GM12878 (cell line): ENCODE results near the gene VPS54. TPM values are rescaled to one million over a fixed set of nuclear protein-coding genes. Genes with fewer than 3 reads are reported as not detected.

Experiments used
- CBFB ChIP-seq: IDR thresholded peaks from 2 replicates; pipeline ENCODE4 v1.6.1; 2016; ENCODE audit warnings: antibody characterized with exemption, low read depth
- CBX5 ChIP-seq: sonication (generic); IDR thresholded peaks from 2 replicates; pipeline ENCODE4 v1.6.1; 2016; ENCODE audit warnings: low read depth, moderate library complexity, mild to moderate bottlenecking, inconsistent platforms
- CHD4 ChIP-seq: fragments of 200-600 bp; sonication (generic); IDR thresholded peaks from 2 replicates; pipeline ENCODE4 v1.6.1; 2016; ENCODE audit warnings: mild to moderate bottlenecking
- E4F1 ChIP-seq: fragments of 450-650 bp; IDR thresholded peaks from 2 replicates; pipeline ENCODE4 v1.6.1; 2018; ENCODE audit warnings: borderline replicate concordance, mild to moderate bottlenecking; ENCODE audit not compliant: partially characterized antibody
- IRF4 ChIP-seq: IDR thresholded peaks from 2 replicates; pipeline ENCODE4 v1.6.1; 2011; ENCODE audit warnings: low read depth, low read length
- MYC ChIP-seq: IDR thresholded peaks from 2 replicates; pipeline ENCODE4 v1.6.1; 2011; ENCODE audit warnings: mild to moderate bottlenecking, low read length, moderate library complexity, inconsistent platforms; ENCODE audit not compliant: insufficient read depth, insufficient replicate concordance, insufficient read length, severe bottlenecking
- PKNOX1 ChIP-seq: fragments of 450-650 bp; IDR thresholded peaks from 2 replicates; pipeline ENCODE4 v1.6.1; 2016; ENCODE audit warnings: mild to moderate bottlenecking
- REST ChIP-seq: IDR thresholded peaks from 2 replicates; pipeline ENCODE4 v1.6.1; 2012; ENCODE audit warnings: mild to moderate bottlenecking, low read depth, low read length
- RUNX3 ChIP-seq: IDR thresholded peaks from 2 replicates; pipeline ENCODE4 v1.6.1; 2012; ENCODE audit warnings: low read length, inconsistent platforms
- SREBF2 ChIP-seq: IDR thresholded peaks from 2 replicates; pipeline ENCODE4 v1.6.1; 2012; ENCODE audit warnings: mild to moderate bottlenecking, low read length
- SUPT20H ChIP-seq: IDR thresholded peaks from 2 replicates; pipeline ENCODE4 v1.6.1; 2011; ENCODE audit warnings: low read depth, mild to moderate bottlenecking, low read length, moderate library complexity, borderline replicate concordance; ENCODE audit not compliant: control insufficient read depth
- TAF1 ChIP-seq: IDR thresholded peaks from 2 replicates; pipeline ENCODE4 v1.6.1; 2011; ENCODE audit warnings: mild to moderate bottlenecking, low read depth, low read length, borderline replicate concordance
- ZBTB33 ChIP-seq: fragments of 450-650 bp; IDR thresholded peaks from 2 replicates; pipeline ENCODE4 v1.6.1; 2017; ENCODE audit warnings: mild to moderate bottlenecking
- ZBTB40 ChIP-seq: fragments of 450-650 bp; IDR thresholded peaks from 2 replicates; pipeline ENCODE4 v1.6.1; 2016; ENCODE audit warnings: mild to moderate bottlenecking, moderate library complexity, borderline replicate concordance
- polyA plus RNA-seq, 11 experiments: library from polyadenylated mRNA; depleted of rRNA in 4 of 11; unstranded in 6 of 11; stranded (reverse) in 5 of 11; fragments of >200 nt; fragmentation: Nextera tagmentation in 4 of 11; fragmentation: Illumina TruSeq in 1 of 11; extraction: Ambion mirVana in 4 of 11; extraction: Trizol in 1 of 11; gene quantifications; 1 replicate in 1 of 11; 2 replicates in 10 of 11; pipeline versions ENCODE4 v1.2.1 to v1.2.3, GENCODE V29; 2011 to 2016; ENCODE audit warnings: inconsistent platforms in 2 of 11, missing spikeins in 2 of 11, low read depth in 1 of 11
- total RNA-seq, 4 experiments: library from RNA; depleted of rRNA in 3 of 4; stranded (reverse); fragments of >200 nt in 3 of 4; fragmentation: Illumina TruSeq in 1 of 4; extraction: Trizol in 1 of 4; gene quantifications; 2 replicates each; pipeline versions ENCODE4 v1.2.1 to v1.2.3, GENCODE V29; 2013 to 2021

Gene VPS54
- total and polyA plus RNA-seq, 10 of the 15 experiments (the other 5 are each of a cell fraction or from before 2014, with no cell fraction given), result 1.6 to 16.2 (median 9.3) TPM

- TF ChIP-seq CBX5 (no peak), PKNOX1 (no peak), SUPT20H (no peak), MYC (no peak), ZBTB40 (no peak), RUNX3 (peak; percentile 98), ZBTB33 (no peak), E4F1 (no peak), SREBF2 (no peak), REST (no peak), TAF1 (no peak), IRF4 (peak; percentile 65; the same call in 1 of the 2 replicates), CBFB (0 out of 2 replicates have a peak, but pooled peaks have one; percentile 48), CHD4 (no peak)
Observed at GRCh38 chr2:64036034-64036705, 16.9 kb upstream of the VPS54 start (continued).
